K562 (cell line): Measurements from ENCODE around the gene ERBB4. TPM values are rescaled to one million over a fixed set of nuclear protein-coding genes. Genes with fewer than 3 reads are reported as not detected.

Source experiments
- ATAC-seq: fragments of 200-7000 bp; cut with Tn5 transposase; 3 replicates; pipeline ENCODE4 v1.9.1; 2020; ENCODE audit warnings: moderate library complexity
- BruUV-seq: library from RNA; stranded (reverse); fragments of 400-500 nt; replicated peaks from 2 replicates; lab custom pipeline; 2021; lab: Mats Ljungman, UMichigan
- CTCF ChIA-PET: fragments of 300-600 bp; formaldehyde crosslinking; extraction: SDS; loops from one replicate; lab custom pipeline; 2021; ENCODE audit warnings: low intra/inter-chr PET ratio; lab: Yijun Ruan, JAX
- POLR2A ChIA-PET: fragments of 300-600, 350-650 bp; sonication (Branson Sonifier 250); formaldehyde crosslinking; extraction: SDS; loops from one replicate; lab custom pipeline; 2021; ENCODE audit warnings: antibody characterized with exemption, inconsistent platforms; lab: Yijun Ruan, JAX
- DNase-seq, 4 experiments: peaks; one replicate each; pipeline versions ENCODE4 v3.0.0 to v3.0.0-alpha.2; 2011 to 2018; ENCODE audit warnings: low spot score in 3 of 4, mixed read lengths in 3 of 4; ENCODE audit errors: extremely low read depth in 1 of 4
- FAIRE-seq: peaks from 2 replicates; lab custom pipeline; 2011; peaks lifted over from hg19 to GRCh38; lab: Jason Lieb, UNC
- H2AFZ ChIP-seq: 2 replicates; pipeline ENCODE4 v1.6.0; 2011; ENCODE audit warnings: low read depth, low read length, control low read depth, inconsistent platforms
- H3K27ac ChIP-seq: fragments of 200-600 bp; 3 replicates; pipeline ENCODE4 v1.8.0; 2011; ENCODE audit warnings: low read depth, mild to moderate bottlenecking, control low read depth, inconsistent platforms, low read length, moderate library complexity, mixed read lengths; ENCODE audit errors: extremely low read depth
- H3K27me3 ChIP-seq, 2 experiments: fragments of 300-600 bp in 1 of 2; 2 replicates in 1 of 2; 3 replicates in 1 of 2; pipeline versions ENCODE4 v1.6.0 to v1.8.0; 2011; ENCODE audit warnings: inconsistent platforms in 2 of 2, low read length in 2 of 2, mild to moderate bottlenecking in 1 of 2, mixed read lengths in 1 of 2, moderate library complexity in 1 of 2; ENCODE audit not compliant: control insufficient read depth in 2 of 2, insufficient read depth in 2 of 2
- H3K36me3 ChIP-seq: fragments of 300-600 bp; 3 replicates; pipeline ENCODE4 v1.8.0; 2011; ENCODE audit warnings: mild to moderate bottlenecking, low read length, inconsistent platforms; ENCODE audit not compliant: control insufficient read depth, insufficient read depth
- H3K4me1 ChIP-seq, 2 experiments: fragments of 200-600 bp in 1 of 2; replicated peaks in 1 of 2; 2 replicates in 1 of 2; 3 replicates in 1 of 2; pipeline versions ENCODE4 v1.5.1 to v1.8.0; 2011; ENCODE audit warnings: inconsistent platforms in 2 of 2, low read length in 2 of 2, mild to moderate bottlenecking in 1 of 2, mixed read lengths in 1 of 2, moderate library complexity in 1 of 2; ENCODE audit not compliant: control insufficient read depth in 2 of 2, insufficient read depth in 2 of 2
- H3K4me2 ChIP-seq: 2 replicates; pipeline ENCODE4 v1.6.1; 2011; ENCODE audit warnings: low read length, control low read depth, inconsistent platforms, mixed read lengths; ENCODE audit not compliant: insufficient read depth
- H3K4me3 ChIP-seq: fragments of 200-600 bp; sonication (generic), shearing (Covaris generic); 2 replicates; pipeline ENCODE4 v1.5.1; 2016; ENCODE audit warnings: control low read depth, inconsistent platforms
- H3K79me2 ChIP-seq: fragments of 200-600 bp; 3 replicates; pipeline ENCODE4 v1.8.0; 2011; ENCODE audit warnings: low read length, inconsistent platforms; ENCODE audit not compliant: control insufficient read depth, insufficient read depth
- H3K9ac ChIP-seq, 2 experiments: 2 replicates each; pipeline versions ENCODE4 v1.6.0 to v1.6.1; 2011; ENCODE audit warnings: low read depth in 2 of 2, low read length in 2 of 2, control low read depth in 1 of 2, inconsistent platforms in 1 of 2, mild to moderate bottlenecking in 1 of 2, mixed read lengths in 1 of 2; ENCODE audit not compliant: insufficient read depth in 1 of 2
- H3K9me1 ChIP-seq: one replicate; pipeline ENCODE4 v1.6.0; 2011; ENCODE audit warnings: inconsistent platforms, mild to moderate bottlenecking, low read length, moderate library complexity; ENCODE audit not compliant: control insufficient read depth, insufficient read depth
- H3K9me3 ChIP-seq: replicated peaks from 2 replicates; pipeline ENCODE4 v1.5.1; 2011; ENCODE audit warnings: low read depth, low read length, inconsistent platforms; ENCODE audit not compliant: control insufficient read depth, insufficient read depth
- H4K20me1 ChIP-seq: replicated peaks from 2 replicates; pipeline ENCODE4 v1.6.1; 2011; ENCODE audit warnings: low read length, inconsistent platforms, mixed read lengths; ENCODE audit not compliant: control insufficient read depth, insufficient read depth
- ADNP ChIP-seq: fragments of 200-800 bp; sonication (Bioruptor generic); IDR thresholded peaks from 2 replicates; pipeline ENCODE4 v1.6.1; 2016; ENCODE audit warnings: missing genetic modification characterization, missing compliant biosample characterization
- BMI1 ChIP-seq: fragments of 150-350 bp; IDR thresholded peaks from 2 replicates; pipeline ENCODE4 v1.6.1; 2014; ENCODE audit warnings: low read length
- CCNT2 ChIP-seq: IDR thresholded peaks from 2 replicates; pipeline ENCODE4 v1.6.1; 2011; ENCODE audit warnings: borderline replicate concordance, low read depth, mild to moderate bottlenecking, moderate library complexity, mixed read lengths, low read length; ENCODE audit not compliant: insufficient read length; ENCODE audit errors: extremely low read depth
- DDX20 ChIP-seq: fragments of 450-650 bp; IDR thresholded peaks from 2 replicates; pipeline ENCODE4 v1.6.1; 2016; ENCODE audit warnings: missing genetic modification characterization, low read depth, mild to moderate bottlenecking, missing compliant biosample characterization, moderate library complexity
- MAFK ChIP-seq: IDR thresholded peaks from 2 replicates; pipeline ENCODE4 v1.6.1; 2011; ENCODE audit warnings: low read length, improper control_type of control experiment
- NFE2L1 ChIP-seq: fragments of 450-650 bp; IDR thresholded peaks from 2 replicates; pipeline ENCODE4 v1.6.1; 2016; ENCODE audit warnings: missing genetic modification characterization, low read depth, mild to moderate bottlenecking, missing compliant biosample characterization, moderate library complexity, borderline replicate concordance
- RBM25 ChIP-seq: fragments of 200-400 bp; formaldehyde crosslinking; IDR thresholded peaks from 2 replicates; pipeline ENCODE4 v1.6.1; 2018; ENCODE audit warnings: low read length, low read depth, moderate library complexity; ENCODE audit not compliant: severe bottlenecking
- WHSC1 ChIP-seq: IDR thresholded peaks from one replicate; pipeline ENCODE4 v1.6.1; 2012; ENCODE audit warnings: low read length, control low read depth, inconsistent platforms
- ZNF133 ChIP-seq: fragments of 250-450 bp; sonication (Bioruptor Pico); IDR thresholded peaks from 2 replicates; pipeline ENCODE4 v1.4.0; 2020; ENCODE audit warnings: mild to moderate bottlenecking
- ZNF134 ChIP-seq: fragments of 250-450 bp; sonication (Bioruptor Pico); conservative IDR thresholded peaks from 2 replicates; pipeline ENCODE4 v1.4.0; 2020
- ZZZ3 ChIP-seq: fragments of 450-650 bp; IDR thresholded peaks from 2 replicates; pipeline ENCODE4 v1.6.1; 2016; ENCODE audit warnings: antibody characterized with exemption, mild to moderate bottlenecking, moderate library complexity
- WGBS: fragments of 100-300 bp; shearing (Covaris generic); methylation state at CpG from one replicate; pipeline ENCODE4 v1.1.6; 2016; ENCODE audit warnings: low coverage, mixed read lengths; ENCODE audit not compliant: insufficient coverage; ENCODE audit errors: missing lambda C conversion rate; 5-methylcytosine and 5-hydroxymethylcytosine counted together
- in situ Hi-C: fragments of 300-500 bp; cut with MboI; formaldehyde crosslinking; loops from 4 replicates; pipeline ENCODE4 v1.15.0; 2018; ENCODE audit warnings: inconsistent platforms, mixed read lengths
- intact Hi-C: fragments of 100-400 bp; cut with micrococcal nuclease; formaldehyde crosslinking; loops from 2 replicates; pipeline ENCODE4 v1.14.2; 2022
- polyA plus RNA-seq, 8 experiments: library from polyadenylated mRNA; depleted of rRNA in 4 of 8; stranded (reverse) in 5 of 8; unstranded in 3 of 8; fragments of >200 nt; fragmentation: Nextera tagmentation in 2 of 8; fragmentation: Illumina TruSeq in 1 of 8; extraction: Ambion mirVana in 2 of 8; extraction: Trizol in 1 of 8; gene quantifications; 2 replicates each; pipeline versions ENCODE4 v1.2.1 to v1.2.3, GENCODE V29; 2011 to 2014; ENCODE audit warnings: inconsistent platforms in 1 of 8, missing spikeins in 1 of 8
- total RNA-seq, 7 experiments: library from RNA; depleted of rRNA in 6 of 7; stranded (reverse); fragments of >200 nt in 6 of 7; fragmentation: Illumina TruSeq in 2 of 7; extraction: Trizol in 2 of 7; gene quantifications; 2 replicates each; pipeline versions ENCODE4 v1.2.1 to v1.2.3, GENCODE V29; 2011 to 2021; ENCODE audit warnings: low replicate concordance in 1 of 7
- TF ChIP-seq, protein P1 (sequence below): sonication (generic); IDR thresholded peaks from 2 replicates; pipeline ENCODE4 v1.6.1; 2016
- TF ChIP-seq, protein P2 (sequence below), 3 experiments: fragments of 200-800 bp in 1 of 3; fragments of 250-450 bp in 1 of 3; fragments of 450-650 bp in 1 of 3; sonication (Bioruptor Pico) in 1 of 3; sonication (Bioruptor generic) in 1 of 3; formaldehyde crosslinking in 1 of 3; IDR thresholded peaks; 2 replicates each; pipeline versions ENCODE4 v1.6.1 to v1.8.0; 2016 to 2022; ENCODE audit warnings: mild to moderate bottlenecking in 2 of 3, missing genetic modification characterization in 2 of 3, missing compliant biosample characterization in 1 of 3, moderate library complexity in 1 of 3
- TF ChIP-seq, protein P3 (sequence below): fragments of 450-650 bp; conservative IDR thresholded peaks from 2 replicates; pipeline ENCODE4 v1.6.1; 2016; ENCODE audit warnings: missing genetic modification characterization, low read depth, mild to moderate bottlenecking, control low read depth, missing compliant biosample characterization
- TF ChIP-seq, protein P4 (sequence below): sonication (generic); formaldehyde crosslinking; IDR thresholded peaks from 2 replicates; pipeline ENCODE4 v1.8.1; 2023; ENCODE audit warnings: mild to moderate bottlenecking, missing genetic modification reagents

ERBB4 gene
- total and polyA plus RNA-seq, 9 of the 15 experiments (the other 6 are each of a cell fraction or from before 2014, with no cell fraction given), result not detected

DNA sequence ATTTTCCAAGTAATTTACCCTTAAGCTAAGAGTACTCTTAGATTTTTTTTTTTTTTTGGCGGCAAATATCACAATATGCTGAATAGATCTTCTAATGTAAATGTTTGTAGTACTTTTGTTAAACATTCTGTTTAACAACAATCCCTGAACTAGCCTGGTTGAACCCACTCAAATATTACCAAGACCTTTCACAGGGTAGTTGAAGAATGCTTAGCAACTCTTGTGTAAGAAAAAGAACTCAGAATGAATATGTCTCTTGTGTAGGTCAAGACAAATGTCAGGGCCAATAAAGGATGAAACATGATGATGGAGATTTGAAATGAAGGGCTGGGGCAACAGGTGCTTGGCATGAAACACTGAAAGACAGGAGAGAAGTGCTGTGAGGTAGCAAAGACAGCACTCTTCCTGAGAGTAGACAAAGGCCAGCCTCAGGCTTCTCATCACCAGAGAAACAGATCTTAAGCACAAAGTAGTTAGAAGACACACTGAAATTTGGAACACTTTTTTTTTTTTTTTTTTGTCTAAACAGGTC, 597.3 kb downstream of the ERBB4 start:
- no peak overlapping the region for H3K4me2 ChIP-seq
- no peak for FAIRE-seq
- CTCF ChIA-PET, result no interaction called here
- no TSS peak for BruUV-seq
- no peaks in the 10 kb centered on the region for H4K20me1 ChIP-seq
- no peak overlapping the region for H3K4me3 ChIP-seq
- POLR2A ChIA-PET, result no interaction called here
- in situ Hi-C loops, result no loop called here
- no peaks in the 10 kb centered on the region for H3K4me1 ChIP-seq
- H3K9me1 ChIP-seq, result no peaks in the 10 kb centered on the region
- no peak overlapping the region for H3K9ac ChIP-seq
- WGBS, result 0% methylated on average over 1 of the region's 1 CpG
- no peaks in the 10 kb centered on the region for H3K36me3 ChIP-seq
- no peak overlapping the region for H3K27ac ChIP-seq
- intact Hi-C loops, result no loop called here
- H3K79me2 ChIP-seq, result no peaks in the 10 kb centered on the region
- no peak for ATAC-seq
- no peaks in the 10 kb centered on the region for H3K27me3 ChIP-seq
- no peaks in the 10 kb centered on the region for H3K9me3 ChIP-seq
- no peak overlapping the region for H2AFZ ChIP-seq
- DNase-seq, result no peak
- TF ChIP-seq, protein P1, sequence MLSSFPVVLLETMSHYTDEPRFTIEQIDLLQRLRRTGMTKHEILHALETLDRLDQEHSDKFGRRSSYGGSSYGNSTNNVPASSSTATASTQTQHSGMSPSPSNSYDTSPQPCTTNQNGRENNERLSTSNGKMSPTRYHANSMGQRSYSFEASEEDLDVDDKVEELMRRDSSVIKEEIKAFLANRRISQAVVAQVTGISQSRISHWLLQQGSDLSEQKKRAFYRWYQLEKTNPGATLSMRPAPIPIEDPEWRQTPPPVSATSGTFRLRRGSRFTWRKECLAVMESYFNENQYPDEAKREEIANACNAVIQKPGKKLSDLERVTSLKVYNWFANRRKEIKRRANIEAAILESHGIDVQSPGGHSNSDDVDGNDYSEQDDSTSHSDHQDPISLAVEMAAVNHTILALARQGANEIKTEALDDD, result no peak
- TF ChIP-seq CCNT2, result no peak
- TF ChIP-seq, protein P2, sequence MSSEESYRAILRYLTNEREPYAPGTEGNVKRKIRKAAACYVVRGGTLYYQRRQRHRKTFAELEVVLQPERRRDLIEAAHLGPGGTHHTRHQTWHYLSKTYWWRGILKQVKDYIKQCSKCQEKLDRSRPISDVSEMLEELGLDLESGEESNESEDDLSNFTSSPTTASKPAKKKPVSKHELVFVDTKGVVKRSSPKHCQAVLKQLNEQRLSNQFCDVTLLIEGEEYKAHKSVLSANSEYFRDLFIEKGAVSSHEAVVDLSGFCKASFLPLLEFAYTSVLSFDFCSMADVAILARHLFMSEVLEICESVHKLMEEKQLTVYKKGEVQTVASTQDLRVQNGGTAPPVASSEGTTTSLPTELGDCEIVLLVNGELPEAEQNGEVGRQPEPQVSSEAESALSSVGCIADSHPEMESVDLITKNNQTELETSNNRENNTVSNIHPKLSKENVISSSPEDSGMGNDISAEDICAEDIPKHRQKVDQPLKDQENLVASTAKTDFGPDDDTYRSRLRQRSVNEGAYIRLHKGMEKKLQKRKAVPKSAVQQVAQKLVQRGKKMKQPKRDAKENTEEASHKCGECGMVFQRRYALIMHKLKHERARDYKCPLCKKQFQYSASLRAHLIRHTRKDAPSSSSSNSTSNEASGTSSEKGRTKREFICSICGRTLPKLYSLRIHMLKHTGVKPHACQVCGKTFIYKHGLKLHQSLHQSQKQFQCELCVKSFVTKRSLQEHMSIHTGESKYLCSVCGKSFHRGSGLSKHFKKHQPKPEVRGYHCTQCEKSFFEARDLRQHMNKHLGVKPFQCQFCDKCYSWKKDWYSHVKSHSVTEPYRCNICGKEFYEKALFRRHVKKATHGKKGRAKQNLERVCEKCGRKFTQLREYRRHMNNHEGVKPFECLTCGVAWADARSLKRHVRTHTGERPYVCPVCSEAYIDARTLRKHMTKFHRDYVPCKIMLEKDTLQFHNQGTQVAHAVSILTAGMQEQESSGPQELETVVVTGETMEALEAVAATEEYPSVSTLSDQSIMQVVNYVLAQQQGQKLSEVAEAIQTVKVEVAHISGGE (CRISPR knock-in tag; IDR thresholded peaks at IDR 0.05), result no peak
- TF ChIP-seq ZZZ3, result no peak
- no peak for TF ChIP-seq ADNP (tag)
- TF ChIP-seq, protein P3, sequence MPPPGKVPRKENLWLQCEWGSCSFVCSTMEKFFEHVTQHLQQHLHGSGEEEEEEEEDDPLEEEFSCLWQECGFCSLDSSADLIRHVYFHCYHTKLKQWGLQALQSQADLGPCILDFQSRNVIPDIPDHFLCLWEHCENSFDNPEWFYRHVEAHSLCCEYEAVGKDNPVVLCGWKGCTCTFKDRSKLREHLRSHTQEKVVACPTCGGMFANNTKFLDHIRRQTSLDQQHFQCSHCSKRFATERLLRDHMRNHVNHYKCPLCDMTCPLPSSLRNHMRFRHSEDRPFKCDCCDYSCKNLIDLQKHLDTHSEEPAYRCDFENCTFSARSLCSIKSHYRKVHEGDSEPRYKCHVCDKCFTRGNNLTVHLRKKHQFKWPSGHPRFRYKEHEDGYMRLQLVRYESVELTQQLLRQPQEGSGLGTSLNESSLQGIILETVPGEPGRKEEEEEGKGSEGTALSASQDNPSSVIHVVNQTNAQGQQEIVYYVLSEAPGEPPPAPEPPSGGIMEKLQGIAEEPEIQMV (tag), result no peak
- no peak for TF ChIP-seq ZNF133 (CRISPR knock-in tag)
- TF ChIP-seq, protein P4, sequence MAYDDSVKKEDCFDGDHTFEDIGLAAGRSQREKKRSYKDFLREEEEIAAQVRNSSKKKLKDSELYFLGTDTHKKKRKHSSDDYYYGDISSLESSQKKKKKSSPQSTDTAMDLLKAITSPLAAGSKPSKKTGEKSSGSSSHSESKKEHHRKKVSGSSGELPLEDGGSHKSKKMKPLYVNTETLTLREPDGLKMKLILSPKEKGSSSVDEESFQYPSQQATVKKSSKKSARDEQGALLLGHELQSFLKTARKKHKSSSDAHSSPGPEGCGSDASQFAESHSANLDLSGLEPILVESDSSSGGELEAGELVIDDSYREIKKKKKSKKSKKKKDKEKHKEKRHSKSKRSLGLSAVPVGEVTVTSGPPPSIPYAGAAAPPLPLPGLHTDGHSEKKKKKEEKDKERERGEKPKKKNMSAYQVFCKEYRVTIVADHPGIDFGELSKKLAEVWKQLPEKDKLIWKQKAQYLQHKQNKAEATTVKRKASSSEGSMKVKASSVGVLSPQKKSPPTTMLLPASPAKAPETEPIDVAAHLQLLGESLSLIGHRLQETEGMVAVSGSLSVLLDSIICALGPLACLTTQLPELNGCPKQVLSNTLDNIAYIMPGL (CRISPR knock-in tag), result no peak
- TF ChIP-seq RBM25, result no peak
- TF ChIP-seq NFE2L1 (tag), result no peak
- no peak for TF ChIP-seq WHSC1
- TF ChIP-seq BMI1, result no peak
- no peak for TF ChIP-seq MAFK
- TF ChIP-seq ZNF134 (CRISPR knock-in tag), result no peak
- no peak for TF ChIP-seq DDX20 (tag)
